CD4-positive, alpha-beta T cell treated with Interleukin-4 for 4 hours (primary cell): ENCODE results near the gene ROBO1.

ENCODE experiments used
- DNase-seq: peaks from one replicate; pipeline ENCODE4 v3.0.0-alpha.2; 2020

Gene ROBO1

DNA sequence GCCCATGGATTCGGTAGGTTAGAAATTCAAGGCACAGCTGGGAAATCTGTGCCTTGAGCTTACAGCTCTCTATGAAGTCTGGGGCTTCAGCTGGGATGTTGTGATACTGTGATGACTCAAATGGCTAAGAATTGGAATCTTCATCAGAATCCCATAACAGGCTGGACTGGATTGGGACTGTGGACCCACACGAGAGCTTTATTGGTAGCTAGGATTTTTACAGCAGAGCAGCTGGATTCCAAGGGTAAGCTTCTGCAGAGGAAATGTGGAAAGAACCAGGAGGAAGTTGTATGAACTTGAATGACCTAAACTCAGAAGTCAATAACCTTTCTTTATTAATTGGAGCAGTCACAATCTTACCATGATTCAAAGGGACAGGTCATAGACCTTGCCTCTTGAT is 1187.1 kb downstream of the ROBO1 start:
- no peak for DNase-seq

DNA sequence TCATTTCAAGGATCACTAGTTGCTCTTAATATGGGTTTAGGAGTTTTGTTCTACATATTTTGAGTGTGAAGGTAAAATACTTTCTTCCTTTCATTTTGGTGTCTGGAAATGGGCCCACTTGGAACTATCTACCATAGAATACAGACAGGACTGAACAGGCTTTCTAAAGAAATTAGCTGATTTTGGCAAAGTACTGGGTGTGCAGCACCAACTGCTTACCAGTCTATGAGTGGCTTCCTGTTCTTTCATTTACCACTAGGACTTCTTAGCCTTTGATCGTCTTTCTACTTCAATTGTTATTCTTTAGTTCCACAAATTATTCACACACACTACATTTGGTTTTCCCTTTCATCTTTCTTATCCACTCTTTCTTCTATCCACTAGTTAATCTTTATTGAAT is 1196.3 kb downstream of the ROBO1 start:
- DNase-seq = no peak

DNA sequence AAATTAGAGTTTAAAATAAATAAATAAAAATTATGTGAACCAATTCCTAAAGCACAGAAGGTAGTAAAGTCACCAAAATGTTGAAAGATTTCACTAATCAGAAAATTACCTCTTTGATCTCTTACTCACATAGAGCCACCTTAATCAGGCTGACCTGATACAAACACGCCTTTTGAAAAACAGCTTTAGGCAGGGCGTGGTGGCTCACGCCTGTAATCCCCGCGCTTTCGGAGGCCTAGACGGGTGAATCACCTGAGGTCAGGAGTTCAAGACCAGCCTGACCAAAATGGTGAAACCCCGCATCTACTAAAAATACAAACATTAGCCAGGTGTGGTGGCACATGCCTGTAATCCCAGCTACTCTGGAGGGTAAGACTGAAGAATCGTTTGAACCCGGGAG is 1197.3 kb downstream of the ROBO1 start:
- DNase-seq = no peak

DNA sequence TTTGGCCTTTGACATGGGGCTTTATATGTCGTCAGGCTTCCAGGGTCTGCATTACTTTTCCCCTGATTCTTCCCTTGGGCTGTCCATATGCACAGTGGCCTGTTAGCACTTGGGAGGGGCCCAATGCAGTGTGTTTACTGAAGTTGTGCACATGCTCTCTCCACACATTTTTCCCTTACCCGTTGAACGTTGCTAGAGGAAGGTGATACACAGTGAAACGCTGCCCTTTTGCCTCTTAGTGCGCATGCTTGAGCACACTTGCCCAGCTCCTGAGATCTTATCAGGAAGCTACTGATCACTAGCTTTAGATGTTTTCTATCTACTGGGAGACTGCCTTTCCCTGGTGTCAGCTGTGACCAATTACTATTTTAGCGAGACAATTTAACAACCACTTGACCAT is 1198.0 kb downstream of the ROBO1 start:
- no peak for DNase-seq

- no peak for DNase-seq
Measured at GRCh38 chr3:78565712-78566111, 1202.1 kb downstream of the ROBO1 start.

- no peak for DNase-seq
Measured at GRCh38 chr3:78562328-78562727, 1205.5 kb downstream of the ROBO1 start.
